ENCODE results near the gene MED6. TPM values are rescaled to one million over a fixed set of nuclear protein-coding genes. Genes with fewer than 3 reads are reported as not detected.

The MED6 gene
- total and polyA plus RNA-seq, 8 donors = 6.4 to 15.8 (median 12.6) TPM

GRCh38 chr14:70585231-70585630 lies 15.2 kb downstream of the MED6 start:
- TF ChIP-seq CTCF (IDR thresholded peaks at IDR 0.05) = no peak

GRCh38 chr14:70576891-70577290 lies 23.6 kb downstream of the MED6 start:
- no peak for FAIRE-seq
- Histone ChIP-seq H3K4me3 (no peak overlapping the region), H3K27me3 (no peaks in the 10 kb centered on the region), H3K9me3 (no peaks in the 10 kb centered on the region), H3K36me3 (peaks cover 0 to 3% (median 0%) of the 10 kb centered on the region in 3 donors), H3K4me1 (no peaks in the 10 kb centered on the region), H3K27ac (no peak overlapping the region)
- ATAC-seq = no peak
- 95 to 97% methylated on average over 2 of the region's 2 CpGs for WGBS, 2 donors
- TF ChIP-seq CTCF (IDR thresholded peaks at IDR 0.05) = no peak
- DNase-seq = no peak
- intact Hi-C loops (cut with DNase I) = no loop called here

More at GRCh38 chr14:70585231-70585630, 15.2 kb downstream of the MED6 start:
- no peak overlapping the region for H3K4me3 ChIP-seq
- DNase-seq (no peak), ATAC-seq (no peak), FAIRE-seq (no peak)
- intact Hi-C loops (cut with DNase I) = no loop called here
- H3K27me3 ChIP-seq = no peaks in the 10 kb centered on the region
- H3K36me3 ChIP-seq = peaks cover 0 to 39% (median 18%) of the 10 kb centered on the region in 3 donors
- no peak overlapping the region for H3K27ac ChIP-seq
- no peaks in the 10 kb centered on the region for H3K4me1 ChIP-seq
- WGBS, 2 donors = 72 to 81% methylated on average over 3 of the region's 3 CpGs
- no peaks in the 10 kb centered on the region for H3K9me3 ChIP-seq

GRCh38 chr14:70573050-70573449 lies 27.4 kb downstream of the MED6 start:
- no peak for TF ChIP-seq CTCF (IDR thresholded peaks at IDR 0.05)

GRCh38 chr14:70571139-70571538 lies 29.3 kb downstream of the MED6 start:
- no peaks in the 10 kb centered on the region for H3K36me3 ChIP-seq
- H3K9me3 ChIP-seq = no peaks in the 10 kb centered on the region
- DNase-seq = no peak
- no peak for TF ChIP-seq CTCF (IDR thresholded peaks at IDR 0.05)
- ATAC-seq = no peak
- H3K4me3 ChIP-seq = no peak overlapping the region
- no peaks in the 10 kb centered on the region for H3K27me3 ChIP-seq
- no peak for FAIRE-seq
- no peak overlapping the region for H3K27ac ChIP-seq
- H3K4me1 ChIP-seq = no peaks in the 10 kb centered on the region
- 93 to 98% methylated on average over 2 of the region's 2 CpGs for WGBS, 2 donors
- intact Hi-C loops (cut with DNase I) = no loop called here

More at GRCh38 chr14:70573050-70573449, 27.4 kb downstream of the MED6 start:
- Histone ChIP-seq H3K27ac (no peak overlapping the region), H3K27me3 (no peaks in the 10 kb centered on the region), H3K4me1 (no peaks in the 10 kb centered on the region), H3K36me3 (no peaks in the 10 kb centered on the region), H3K9me3 (no peaks in the 10 kb centered on the region), H3K4me3 (no peak overlapping the region)
- intact Hi-C loops (cut with DNase I) = no loop called here
- DNase-seq (no peak), ATAC-seq (no peak), FAIRE-seq (no peak)
- 92 to 97% methylated on average over 1 of the region's 1 CpG for WGBS, 2 donors

GRCh38 chr14:70567791-70568190 lies 32.7 kb downstream of the MED6 start:
- intact Hi-C loops (cut with DNase I) = no loop called here
- FAIRE-seq = no peak
- H3K27me3 ChIP-seq = no peaks in the 10 kb centered on the region
- TF ChIP-seq CTCF (IDR thresholded peaks at IDR 0.05) = peak in 1 of 4 donors; percentile 10
- no peaks in the 10 kb centered on the region for H3K9me3 ChIP-seq
- no peak overlapping the region for H3K27ac ChIP-seq
- peak in 3 of 4 donors; percentile 41 to 44 (median 43) for ATAC-seq
- H3K36me3 ChIP-seq = peaks cover 0 to 8% (median 0%) of the 10 kb centered on the region in 3 donors
- 71 to 74% methylated on average over 2 of the region's 2 CpGs for WGBS, 2 donors
- no peaks in the 10 kb centered on the region for H3K4me1 ChIP-seq
- H3K4me3 ChIP-seq = no peak overlapping the region
- no peak for DNase-seq

Measured in pancreas (tissue), 10 donors.